Liver (tissue), 9 donors: Measurements from ENCODE around the gene HIPK2. TPM values are rescaled to one million over a fixed set of nuclear protein-coding genes. Genes with fewer than 3 reads are reported as not detected.

Experiments used
- DNase-seq: peaks from one replicate; pipeline ENCODE4 v3.0.0-alpha.2; 2017; ENCODE audit warnings: low spot score
- H3K27ac ChIP-seq, 2 donors: one replicate each; pipeline ENCODE4 v1.7.0; 2013; ENCODE audit warnings: inconsistent platforms in 2 of 2, low read length in 2 of 2, control low read depth in 1 of 2, low read depth in 1 of 2, mild to moderate bottlenecking in 1 of 2
- H3K27me3 ChIP-seq, 4 donors: one replicate each; pipeline versions ENCODE4 v1.6.1 to v1.7.0; 2013; ENCODE audit warnings: low read length in 3 of 4, inconsistent platforms in 1 of 4, mild to moderate bottlenecking in 1 of 4, moderate library complexity in 1 of 4; ENCODE audit not compliant: control insufficient read depth in 4 of 4, insufficient read depth in 4 of 4
- H3K36me3 ChIP-seq, 4 donors: one replicate each; pipeline versions ENCODE4 v1.6.1 to v1.7.0; 2013; ENCODE audit warnings: low read length in 3 of 4, mild to moderate bottlenecking in 3 of 4, low read depth in 1 of 4, moderate library complexity in 1 of 4; ENCODE audit not compliant: control insufficient read depth in 4 of 4, insufficient read depth in 3 of 4
- H3K4me1 ChIP-seq, 4 donors: one replicate each; pipeline versions ENCODE4 v1.6.1 to v1.7.0; 2013; ENCODE audit warnings: low read length in 3 of 4, mild to moderate bottlenecking in 3 of 4, moderate library complexity in 1 of 4; ENCODE audit not compliant: control insufficient read depth in 4 of 4, insufficient read depth in 4 of 4
- H3K4me3 ChIP-seq, 3 donors: one replicate each; pipeline versions ENCODE4 v1.6.1 to v1.7.0; 2013; ENCODE audit warnings: low read length in 3 of 3, control low read depth in 1 of 3, low read depth in 1 of 3, mild to moderate bottlenecking in 1 of 3
- H3K9ac ChIP-seq, 2 donors: one replicate each; pipeline ENCODE4 v1.7.0; 2013; ENCODE audit warnings: low read length in 2 of 2, mild to moderate bottlenecking in 2 of 2, moderate library complexity in 2 of 2, control low read depth in 1 of 2, low read depth in 1 of 2
- H3K9me3 ChIP-seq, 4 donors: one replicate each; pipeline versions ENCODE4 v1.6.1 to v1.7.0; 2013; ENCODE audit warnings: low read length in 3 of 4; ENCODE audit not compliant: control insufficient read depth in 4 of 4
- ATF3 ChIP-seq: IDR thresholded peaks from 2 replicates; pipeline ENCODE4 v1.6.1; 2016; ENCODE audit warnings: antibody characterized with exemption
- FOXA1 ChIP-seq: IDR thresholded peaks from 2 replicates; pipeline ENCODE4 v1.6.1; 2016; ENCODE audit warnings: antibody characterized with exemption
- FOXA2 ChIP-seq: IDR thresholded peaks from 2 replicates; pipeline ENCODE4 v1.6.1; 2016; ENCODE audit warnings: antibody characterized with exemption
- HNF4A ChIP-seq, 2 donors: conservative IDR thresholded peaks; 2 replicates each; pipeline ENCODE4 v1.6.1; 2016; ENCODE audit warnings: antibody characterized with exemption in 2 of 2, mild to moderate bottlenecking in 2 of 2
- MAX ChIP-seq: IDR thresholded peaks from 2 replicates; pipeline ENCODE4 v1.6.1; 2016; ENCODE audit warnings: antibody characterized with exemption
- RAD21 ChIP-seq, 2 donors: IDR thresholded peaks; 2 replicates each; pipeline ENCODE4 v1.6.1; 2016; ENCODE audit warnings: antibody characterized with exemption in 2 of 2, mild to moderate bottlenecking in 2 of 2
- REST ChIP-seq: IDR thresholded peaks from 2 replicates; pipeline ENCODE4 v1.6.1; 2016; ENCODE audit warnings: antibody characterized with exemption, mild to moderate bottlenecking
- RXRA ChIP-seq, 2 donors: IDR thresholded peaks; 2 replicates each; pipeline ENCODE4 v1.6.1; 2017 to 2018; ENCODE audit warnings: antibody characterized with exemption in 2 of 2, mild to moderate bottlenecking in 1 of 2
- YY1 ChIP-seq: IDR thresholded peaks from 2 replicates; pipeline ENCODE4 v1.6.1; 2016; ENCODE audit warnings: antibody characterized with exemption, mild to moderate bottlenecking
- ZBTB33 ChIP-seq: IDR thresholded peaks from 2 replicates; pipeline ENCODE4 v1.6.1; 2016; ENCODE audit warnings: antibody characterized with exemption
- WGBS: extraction: QIAGEN DNeasy Blood & Tissue Kit; methylation state at CpG from one replicate; pipeline ENCODE4 v1.1.7; 2013; 5-methylcytosine and 5-hydroxymethylcytosine counted together
- polyA plus RNA-seq, 2 donors: library from polyadenylated mRNA; stranded (reverse) in 1 of 2; unstranded in 1 of 2; fragments of 200-250 nt in 1 of 2; fragments of >200 nt in 1 of 2; fragmentation: Nextera tagmentation in 1 of 2; extraction: Ambion mirVana in 1 of 2; gene quantifications; one replicate each; pipeline versions ENCODE4 v1.2.1 to v1.2.3, GENCODE V29; 2013 to 2015
- total RNA-seq, 2 donors: library from RNA; depleted of rRNA; stranded (reverse); fragments of >200 nt; gene quantifications; one replicate each; pipeline ENCODE4 v1.2.3, GENCODE V29; 2014
- donor health status: healthy.
- donor health status: healthy.
- donor health status: healthy.
- donor health status: healthy.
- donor health status: healthy.

The HIPK2 gene
- total and polyA plus RNA-seq, 4 donors = 13.1 to 48.8 (median 16.6) TPM

GRCh38 chr7:139541600-139542307, 236.0 kb downstream of the HIPK2 start:
- H3K4me1 ChIP-seq = no peaks in the 10 kb centered on the region
- H3K9me3 ChIP-seq = no peaks in the 10 kb centered on the region
- H3K9ac ChIP-seq = no peak overlapping the region
- no peak for DNase-seq
- H3K27ac ChIP-seq = no peak overlapping the region
- TF ChIP-seq MAX (no peak), ZBTB33 (no peak), FOXA1 (no peak), REST (no peak), YY1 (no peak)
- H3K27me3 ChIP-seq = peaks cover 0 to 4% (median 0%) of the 10 kb centered on the region in 4 donors
- H3K4me3 ChIP-seq = no peak overlapping the region
- 76% methylated on average over 21 of the region's 21 CpGs for WGBS
- no peaks in the 10 kb centered on the region for H3K36me3 ChIP-seq

- WGBS = 62% methylated on average over 12 of the region's 12 CpGs
- TF ChIP-seq ATF3 = no peak
- no peak for TF ChIP-seq REST
- no peak for TF ChIP-seq RAD21 (IDR thresholded peaks at IDR 0.05)
- TF ChIP-seq YY1 = no peak
- TF ChIP-seq HNF4A (conservative IDR thresholded peaks at IDR 0.05) = no peak
- no peak for TF ChIP-seq RXRA (IDR thresholded peaks at IDR 0.05)
- no peak for TF ChIP-seq FOXA1
- TF ChIP-seq FOXA2 = no peak
- TF ChIP-seq ZBTB33 = no peak
- H3K36me3 ChIP-seq = no peaks in the 10 kb centered on the region
- peaks cover 0 to 4% (median 0%) of the 10 kb centered on the region in 4 donors for H3K27me3 ChIP-seq
- no peak overlapping the region for H3K27ac ChIP-seq
- H3K9me3 ChIP-seq = no peaks in the 10 kb centered on the region
- H3K4me1 ChIP-seq = no peaks in the 10 kb centered on the region
- H3K4me3 ChIP-seq = no peak overlapping the region
- no peak for DNase-seq
- H3K9ac ChIP-seq = no peak overlapping the region
These were observed 237.6 kb downstream of the HIPK2 start for GRCh38 chr7:139540203-139540602.
